Breast epithelium (tissue), 3 donors: ENCODE measurements around the gene ARFRP1.

ENCODE experiments used
- CTCF ChIP-seq, 3 donors: fragments of 450-650 bp; IDR thresholded peaks; one replicate each; pipeline ENCODE4 v1.5.1; 2016 to 2017; ENCODE audit warnings: antibody characterized with exemption in 3 of 3, mild to moderate bottlenecking in 3 of 3, moderate library complexity in 3 of 3
- POLR2A ChIP-seq: fragments of 450-650 bp; IDR thresholded peaks from one replicate; pipeline ENCODE4 v1.6.1; 2016; ENCODE audit warnings: antibody characterized with exemption, mild to moderate bottlenecking, moderate library complexity
- POLR2AphosphoS5 ChIP-seq, 3 donors: sonication (generic); formaldehyde crosslinking; IDR thresholded peaks; one replicate each; pipeline ENCODE4 v1.6.1; 2017; ENCODE audit warnings: antibody characterized with exemption in 3 of 3

- TF ChIP-seq POLR2AphosphoS5 (IDR thresholded peaks at IDR 0.05) (no peak), CTCF (IDR thresholded peaks at IDR 0.05) (no peak), POLR2A (no peak)
Observed at GRCh38 chr20:63695424-63696305, 12.1 kb downstream of the ARFRP1 start.
